RWPE1 (cell line): Measurements from ENCODE around the gene NHS.

Source experiments
- CTCF ChIA-PET: fragments of 350-600 bp; sonication (Branson Sonifier 250); formaldehyde crosslinking; extraction: SDS; loops from one replicate; lab custom pipeline; 2021; lab: Yijun Ruan, JAX
- POLR2A ChIA-PET: fragments of 400-600 bp; formaldehyde crosslinking; extraction: SDS; loops from one replicate; lab custom pipeline; 2020; ENCODE audit warnings: antibody characterized with exemption; ENCODE audit not compliant: low non-redundant PET; lab: Yijun Ruan, JAX
- DNase-seq: peaks from one replicate; pipeline ENCODE4 v3.0.0; 2012; ENCODE audit warnings: low spot score
- H3K27ac ChIP-seq: fragments of 450-650 bp; 2 replicates; pipeline ENCODE4 v1.5.1; 2017
- CTCF ChIP-seq: fragments of 450-650 bp; conservative IDR thresholded peaks from 2 replicates; pipeline ENCODE4 v1.5.1; 2017; ENCODE audit warnings: low read depth, mild to moderate bottlenecking

The NHS gene

GRCh38 chrX:17669891-17670290 lies 294.9 kb downstream of the NHS start:
- ChIA-PET POLR2A (no interaction called here), CTCF (no interaction called here)
- DNase-seq, result no peak
- no peak overlapping the region for H3K27ac ChIP-seq
- TF ChIP-seq CTCF, result no peak

- H3K27ac ChIP-seq, result no peak overlapping the region
- ChIA-PET CTCF (no interaction called here), POLR2A (no interaction called here)
- DNase-seq, result no peak
- TF ChIP-seq CTCF, result no peak
These were observed 295.9 kb downstream of the NHS start for GRCh38 chrX:17670874-17671273.

GRCh38 chrX:17674601-17675000 lies 299.6 kb downstream of the NHS start:
- CTCF ChIA-PET, result no interaction called here

GRCh38 chrX:17679261-17679660 lies 304.3 kb downstream of the NHS start:
- ChIA-PET CTCF (no interaction called here), POLR2A (no interaction called here)
- no peak for DNase-seq
- TF ChIP-seq CTCF, result no peak
- no peak overlapping the region for H3K27ac ChIP-seq

More at GRCh38 chrX:17674601-17675000, 299.6 kb downstream of the NHS start:
- POLR2A ChIA-PET, result no interaction called here
- no peak for DNase-seq
- H3K27ac ChIP-seq, result no peak overlapping the region
- TF ChIP-seq CTCF, result no peak

- ChIA-PET CTCF (no interaction called here), POLR2A (no interaction called here)
- no peak for DNase-seq
- TF ChIP-seq CTCF, result no peak
- no peak overlapping the region for H3K27ac ChIP-seq
These were observed 304.8 kb downstream of the NHS start for GRCh38 chrX:17679820-17680219.

- no peak for DNase-seq
- no peak overlapping the region for H3K27ac ChIP-seq
- ChIA-PET CTCF (no interaction called here), POLR2A (no interaction called here)
- no peak for TF ChIP-seq CTCF
These were observed 305.9 kb downstream of the NHS start for GRCh38 chrX:17680732-17681413.

GRCh38 chrX:17682259-17682658 lies 307.3 kb downstream of the NHS start:
- CTCF ChIA-PET, result no interaction called here
- no peak for DNase-seq

More at GRCh38 chrX:17682259-17682658, 307.3 kb downstream of the NHS start:
- no peak overlapping the region for H3K27ac ChIP-seq
- TF ChIP-seq CTCF, result no peak
- POLR2A ChIA-PET, result no interaction called here
